CD4-positive, alpha-beta T cell treated with Interleukin-1 beta for 1 hour (primary cell): Measurements from ENCODE around the gene ABCA4.

Experiments used
- DNase-seq, 2 donors: peaks; one replicate each; pipeline ENCODE4 v3.0.0-alpha.2; 2020 to 2022

Gene ABCA4

GRCh38 chr1:94104127-94104684 is 16.7 kb downstream of the ABCA4 start:
- DNase-seq: no peak

GRCh38 chr1:94103608-94104007 is 17.3 kb downstream of the ABCA4 start:
- DNase-seq: no peak

- no peak for DNase-seq
Measured at GRCh38 chr1:94101613-94102525, 19.1 kb downstream of the ABCA4 start.

GRCh38 chr1:94100785-94101612 is 19.9 kb downstream of the ABCA4 start:
- no peak for DNase-seq

GRCh38 chr1:94100129-94100784 is 20.7 kb downstream of the ABCA4 start:
- DNase-seq: no peak

GRCh38 chr1:94099303-94099702 is 21.6 kb downstream of the ABCA4 start:
- DNase-seq: no peak

GRCh38 chr1:94098585-94099111 is 22.3 kb downstream of the ABCA4 start:
- DNase-seq: no peak

GRCh38 chr1:94096797-94097549 is 24.0 kb downstream of the ABCA4 start:
- no peak for DNase-seq

GRCh38 chr1:94095744-94096469 is 25.0 kb downstream of the ABCA4 start:
- no peak for DNase-seq

- DNase-seq: no peak
Measured at GRCh38 chr1:94095112-94095637, 25.8 kb downstream of the ABCA4 start.

GRCh38 chr1:94094469-94095111 is 26.4 kb downstream of the ABCA4 start:
- DNase-seq: no peak

GRCh38 chr1:94093996-94094395 is 27.0 kb downstream of the ABCA4 start:
- no peak for DNase-seq

GRCh38 chr1:94093396-94093795 is 27.6 kb downstream of the ABCA4 start:
- no peak for DNase-seq

- peak in 1 of 2 donors; percentile 24 for DNase-seq
Measured at GRCh38 chr1:94092210-94092613, 28.7 kb downstream of the ABCA4 start.

- no peak for DNase-seq
Measured at GRCh38 chr1:94090761-94091160, 30.2 kb downstream of the ABCA4 start.

- no peak for DNase-seq
Measured at GRCh38 chr1:94087193-94087592, 33.8 kb downstream of the ABCA4 start.

GRCh38 chr1:94084547-94084946 is 36.4 kb downstream of the ABCA4 start:
- no peak for DNase-seq

GRCh38 chr1:94084085-94084484 is 36.9 kb downstream of the ABCA4 start:
- no peak for DNase-seq

GRCh38 chr1:94083681-94084080 is 37.3 kb downstream of the ABCA4 start:
- DNase-seq: no peak

- no peak for DNase-seq
Measured at GRCh38 chr1:94081566-94082344, 39.2 kb downstream of the ABCA4 start.
